Stimulated activated CD4-positive, alpha-beta T cell treated with anti-CD3 and anti-CD28 coated beads, TNF-alpha, amount 100 ng/mL, for 4 hours (primary cell): Measurements from ENCODE around the gene TOR1AIP1.
"Not testable (repeated sequence)": the region's sequence is repeated elsewhere in the genome, so short reads cannot be mapped to it uniquely, and the experiment has no call there.

Experiments
- DNase-seq, 3 experiments: peaks; one replicate each; pipeline ENCODE4 v3.0.0-alpha.2; 2020; ENCODE audit warnings: low read depth in 3 of 3

Gene TOR1AIP1

GRCh38 chr1:179937668-179938254 lies 55.7 kb downstream of the TOR1AIP1 start:
- DNase-seq = no peak

GRCh38 chr1:179938752-179939151 lies 56.7 kb downstream of the TOR1AIP1 start:
- no peak for DNase-seq

DNA sequence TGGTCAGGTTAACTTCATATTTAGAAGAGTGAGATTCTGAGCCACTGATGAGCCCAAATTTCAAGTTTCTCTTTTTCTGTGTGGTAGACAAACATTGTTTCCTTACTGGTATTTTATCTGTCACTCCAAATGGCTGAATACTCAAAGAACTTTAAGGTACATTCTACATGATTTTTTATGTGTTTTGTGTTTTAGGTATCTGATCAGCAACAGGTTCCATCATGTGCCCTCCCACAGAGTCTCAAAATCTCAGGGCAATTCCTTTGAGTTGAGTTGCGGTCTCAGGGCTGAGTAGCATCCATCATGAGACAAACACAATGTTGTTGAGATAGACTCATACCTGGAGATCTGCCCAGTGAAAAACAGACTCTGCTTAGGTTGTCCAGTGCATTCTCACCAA lies 57.9 kb downstream of the TOR1AIP1 start:
- DNase-seq = no peak

DNA sequence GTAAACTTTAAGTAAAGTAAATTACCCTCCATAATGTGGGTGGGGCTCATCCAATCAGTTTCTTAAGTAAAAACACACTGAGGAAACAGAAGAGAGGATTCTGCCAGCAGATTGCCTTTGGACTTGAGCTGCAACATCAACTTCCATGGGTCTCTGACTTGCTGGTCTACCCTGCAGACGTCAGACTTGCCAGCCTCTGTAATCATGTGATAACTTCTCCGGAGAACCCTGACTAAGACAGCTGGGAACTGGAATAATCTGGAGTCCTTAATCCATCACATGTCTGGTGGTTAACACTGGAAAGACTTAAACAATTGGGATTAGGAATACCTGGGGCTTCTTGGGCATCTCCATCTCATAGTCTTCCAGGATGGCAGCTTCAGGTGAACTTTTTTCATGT lies 59.4 kb downstream of the TOR1AIP1 start:
- no peak for DNase-seq

GRCh38 chr1:179950651-179951050 lies 68.6 kb downstream of the TOR1AIP1 start:
- DNase-seq = no peak

DNA sequence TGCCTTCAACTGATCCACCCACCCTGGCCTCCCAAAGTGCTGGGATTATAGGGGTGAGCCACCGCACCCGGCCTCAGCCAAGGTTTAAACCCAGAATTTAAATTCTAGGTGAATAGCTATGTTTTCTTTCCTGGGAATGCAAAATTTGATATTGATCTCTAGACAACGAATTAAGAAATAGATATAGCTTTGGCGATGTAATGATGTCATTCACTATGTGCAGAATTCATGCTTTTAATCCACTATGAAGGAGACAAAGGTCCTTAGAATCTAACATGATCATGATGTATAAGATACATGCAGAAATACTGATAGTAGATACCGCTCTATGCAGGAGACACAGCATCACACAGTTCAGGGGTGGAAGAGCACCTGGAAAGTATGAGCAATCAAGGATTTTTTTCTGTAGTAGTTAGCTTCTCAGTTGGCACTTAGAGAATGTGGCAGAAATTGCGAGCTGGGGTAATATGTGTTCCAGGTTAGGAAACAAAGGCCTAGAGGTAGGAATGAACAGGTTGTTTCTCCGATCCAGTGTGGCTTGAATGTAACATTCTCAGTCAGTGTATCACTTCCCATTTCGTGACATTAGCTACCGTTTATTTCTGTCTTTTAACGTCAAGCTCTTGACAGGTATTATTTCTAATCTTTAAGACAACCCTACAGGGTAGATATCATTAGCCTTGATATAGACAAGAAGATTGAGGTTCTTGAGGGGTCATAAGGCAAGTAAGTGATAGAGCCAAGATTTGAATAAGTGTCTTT lies 69.5 kb downstream of the TOR1AIP1 start:
- no peak for DNase-seq

GRCh38 chr1:179952186-179952585 lies 70.1 kb downstream of the TOR1AIP1 start:
- DNase-seq = no peak

- DNase-seq = peak in 1 of 3 experiments; percentile 16
Measured at GRCh38 chr1:179953974-179954492, 71.9 kb downstream of the TOR1AIP1 start.

GRCh38 chr1:179954493-179955286 lies 72.6 kb downstream of the TOR1AIP1 start, which contains the start of gene CEP350:
TSS of gene CEP350 (plus strand) at chr1:179954810. CDS start at chr1:179986182, 31,372 bp downstream.
- DNase-seq = peak; percentile 90 to 97 (median 96)

DNA sequence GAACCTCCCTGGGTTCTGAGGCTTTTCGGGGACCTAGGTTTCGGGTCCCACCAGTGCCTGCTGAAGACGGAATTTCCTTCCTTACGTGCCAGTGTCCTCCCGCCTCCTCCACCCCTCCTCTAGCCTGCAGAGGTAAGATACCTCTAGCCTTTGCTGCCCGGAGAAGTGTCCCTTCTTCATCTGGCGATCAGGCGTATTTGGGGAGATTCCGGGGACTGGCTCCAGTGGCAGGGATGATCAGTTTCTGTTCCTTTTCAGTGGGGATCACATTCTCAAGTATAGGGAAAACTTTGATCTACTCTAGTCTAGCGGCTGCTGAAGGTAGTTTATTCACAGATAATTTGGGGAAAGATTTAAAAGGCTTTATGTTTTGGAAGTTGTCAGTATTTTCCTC lies 73.2 kb downstream of the TOR1AIP1 start:
- no peak for DNase-seq

DNA sequence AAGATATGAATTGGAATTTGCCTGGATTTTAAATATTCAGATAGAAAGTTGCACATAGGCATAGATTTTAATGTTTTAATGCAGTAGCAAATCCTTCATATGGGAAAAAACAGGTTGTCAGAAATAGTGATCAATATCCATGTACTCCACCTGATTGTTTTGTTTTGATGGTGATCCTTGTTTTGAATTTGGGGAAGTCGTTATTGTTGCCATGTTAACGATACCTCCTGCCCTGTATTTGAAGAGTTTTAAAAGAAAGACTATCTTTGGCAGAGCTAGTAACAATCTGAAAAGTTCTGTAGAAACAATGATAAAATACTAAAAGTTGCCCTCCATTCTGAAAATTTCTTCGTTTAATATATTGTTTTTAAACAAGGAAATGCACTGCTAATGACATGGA lies 73.6 kb downstream of the TOR1AIP1 start:
- DNase-seq = no peak

- no peak for DNase-seq
Measured at GRCh38 chr1:179958359-179958758, 76.3 kb downstream of the TOR1AIP1 start.

DNA sequence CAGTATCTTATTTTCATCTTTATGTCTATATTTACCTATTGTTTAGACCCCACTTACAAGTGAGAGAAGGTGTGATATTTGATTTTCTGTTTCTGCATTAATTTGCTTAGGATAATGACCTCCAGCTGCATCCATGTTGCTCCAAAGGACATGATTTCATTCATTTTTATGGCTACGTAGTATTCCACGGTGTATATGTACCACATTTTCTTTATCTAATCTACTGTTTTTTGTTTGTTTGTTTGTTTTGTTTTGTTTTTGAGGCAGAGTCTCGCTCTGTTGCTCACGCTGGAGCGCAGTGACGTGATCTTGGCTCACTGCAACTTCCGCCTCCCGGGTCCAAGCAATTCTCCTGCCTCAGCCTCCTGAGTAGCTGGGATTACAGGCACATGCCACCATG lies 80.1 kb downstream of the TOR1AIP1 start:
- not testable (repeated sequence) for DNase-seq

DNA sequence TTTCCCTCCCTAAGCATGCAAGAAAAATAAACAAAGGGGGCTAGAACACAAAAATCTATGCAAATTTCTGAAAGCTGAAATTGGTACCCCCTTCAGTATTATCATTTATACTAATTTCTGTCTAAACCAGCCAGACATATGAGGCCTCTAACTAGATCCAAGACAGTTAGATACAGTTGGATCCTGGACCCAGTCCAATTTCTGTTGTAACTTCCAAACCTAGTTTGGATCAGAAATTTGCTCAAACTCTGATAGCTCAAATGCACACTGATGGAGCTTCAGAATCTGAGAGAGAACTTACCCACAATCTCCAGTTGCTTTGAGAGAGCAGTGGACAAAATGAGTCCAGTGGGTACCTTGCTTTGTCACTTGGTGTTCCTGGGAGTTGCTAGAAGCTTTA lies 84.5 kb downstream of the TOR1AIP1 start:
- no peak for DNase-seq

DNA sequence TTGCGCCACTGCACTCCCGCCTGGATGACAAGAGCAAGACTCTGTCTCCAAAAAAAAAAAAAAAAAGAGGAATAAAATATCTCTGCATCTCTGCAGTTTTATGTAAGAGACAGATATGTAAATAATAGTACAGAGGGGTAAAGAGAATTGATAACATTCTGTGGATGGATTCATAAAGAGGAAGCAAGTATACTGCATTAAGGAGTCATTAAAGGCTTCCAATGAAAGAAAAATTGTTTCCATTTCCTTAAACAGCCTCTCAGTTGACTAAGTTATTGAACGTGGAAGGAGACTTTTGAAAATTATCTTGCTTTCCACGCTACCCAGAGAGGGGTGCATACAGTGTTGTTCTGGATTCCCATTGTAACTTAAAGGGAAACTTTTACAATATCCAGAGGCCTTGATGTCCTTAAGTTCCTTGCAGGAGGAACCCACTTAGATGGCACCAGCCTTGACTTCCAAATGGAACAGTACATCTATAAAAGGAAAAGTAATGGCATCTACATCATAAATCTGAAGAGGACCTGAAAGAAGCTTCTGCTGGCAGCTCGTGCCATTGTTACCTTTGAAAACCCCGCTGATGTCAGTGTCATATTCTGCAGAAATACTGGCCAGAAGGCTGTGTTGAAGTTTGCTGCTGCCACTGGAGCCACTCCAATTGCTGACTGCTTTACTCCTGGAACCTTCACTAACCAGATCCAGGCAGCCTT lies 86.4 kb downstream of the TOR1AIP1 start:
- no peak for DNase-seq

DNA sequence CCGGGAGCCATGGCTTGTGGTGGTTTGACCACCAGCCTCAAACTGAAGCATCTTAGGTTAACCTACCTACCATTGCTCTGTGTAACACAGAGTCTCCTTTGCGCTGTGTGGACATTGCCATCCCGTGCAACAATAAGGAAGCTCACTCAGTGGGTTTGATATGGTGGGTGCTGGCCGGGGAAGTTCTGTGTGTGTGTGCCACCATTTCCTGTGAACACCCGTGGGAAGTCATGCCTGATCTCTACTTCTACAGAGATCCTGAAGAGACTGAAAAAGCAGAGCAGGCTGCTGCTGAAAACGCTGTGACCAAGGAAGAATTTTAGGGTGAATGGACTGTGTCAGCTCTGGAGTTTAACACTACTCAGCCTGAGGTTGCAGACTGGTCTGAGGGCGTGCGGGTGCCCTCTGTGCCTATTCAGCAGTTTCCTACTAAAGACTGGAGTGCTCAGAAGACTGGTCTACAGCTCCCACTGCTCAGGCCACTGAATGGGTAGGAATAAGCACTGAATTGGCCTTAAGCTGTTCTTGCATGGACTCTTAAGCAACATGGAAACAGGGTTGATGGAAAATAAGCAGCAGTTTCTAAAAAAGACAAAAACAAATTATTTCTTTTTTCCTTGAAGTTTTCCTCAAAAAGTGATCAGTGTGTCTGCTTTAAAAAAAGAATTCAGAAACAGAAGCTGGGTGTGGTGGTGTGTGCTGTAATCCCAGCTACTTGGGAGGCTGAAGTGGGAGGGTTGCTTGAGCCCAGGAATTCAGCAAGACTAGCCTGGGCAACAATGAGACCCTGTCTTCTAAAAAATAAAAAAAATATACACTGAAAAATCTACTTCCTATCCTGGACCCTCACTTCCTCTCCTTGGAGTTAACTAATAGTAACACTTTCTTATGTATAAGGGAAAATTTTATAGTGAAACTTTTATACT lies 87.2 kb downstream of the TOR1AIP1 start:
- no peak for DNase-seq
